ENCODE measurements around the gene VKORC1L1. TPM values are rescaled to one million over a fixed set of nuclear protein-coding genes. Genes with fewer than 3 reads are reported as not detected.

VKORC1L1 gene
- total and polyA plus RNA-seq, 4 donors: 9.8 to 14.6 (median 11.7) TPM

- Histone ChIP-seq H3K4me3 (ENCODE audit: low read depth in 1 of 3, low read length in 3 of 3) (no peak overlapping the region), H3K36me3 (ENCODE audit: control insufficient read depth in 4 of 4, insufficient read depth in 3 of 4, low read depth in 1 of 4, low read length in 3 of 4) (peaks cover 5 to 28% (median 9%) of the 10 kb centered on the region in 4 donors), H3K4me1 (ENCODE audit: control insufficient read depth in 4 of 4, insufficient read depth in 4 of 4, low read length in 3 of 4) (peaks cover 0 to 17% (median 10%) of the 10 kb centered on the region in 4 donors), H3K9ac (ENCODE audit: low read depth in 1 of 2, low read length in 2 of 2) (no peak overlapping the region), H3K9me3 (ENCODE audit: control insufficient read depth in 4 of 4, low read length in 3 of 4) (no peaks in the 10 kb centered on the region), H3K27me3 (ENCODE audit: control insufficient read depth in 4 of 4, insufficient read depth in 4 of 4, low read length in 3 of 4) (no peaks in the 10 kb centered on the region), H3K27ac (ENCODE audit: low read depth in 1 of 2, low read length in 2 of 2) (peak overlapping the region; percentile 74 to 82)
- TF ChIP-seq ZBTB33 (IDR thresholded peaks at IDR 0.05) (no peak), MAX (IDR thresholded peaks at IDR 0.05) (no peak), FOXA1 (IDR thresholded peaks at IDR 0.05) (no peak), NR2F2 (IDR thresholded peaks at IDR 0.05) (no peak), REST (IDR thresholded peaks at IDR 0.05) (no peak), HNF4G (IDR thresholded peaks at IDR 0.05) (no peak), FOXA2 (IDR thresholded peaks at IDR 0.05) (no peak)
- no peak for DNase-seq (ENCODE audit: low spot score)
- 96% methylated on average over 29 of the region's 29 CpGs for WGBS
Observed at GRCh38 chr7:65979583-65980477, 107.0 kb downstream of the VKORC1L1 start.

GRCh38 chr7:65980478-65981250 is 107.8 kb downstream of the VKORC1L1 start:
- H3K27me3 ChIP-seq (ENCODE audit: control insufficient read depth in 4 of 4, insufficient read depth in 4 of 4, low read length in 3 of 4): no peaks in the 10 kb centered on the region
- peaks cover 0 to 17% (median 9%) of the 10 kb centered on the region in 4 donors for H3K4me1 ChIP-seq (ENCODE audit: control insufficient read depth in 4 of 4, insufficient read depth in 4 of 4, low read length in 3 of 4)
- 22% methylated on average over 11 of the region's 11 CpGs for WGBS
- peak overlapping the region; percentile 74 to 82 for H3K27ac ChIP-seq (ENCODE audit: low read depth in 1 of 2, low read length in 2 of 2)
- H3K36me3 ChIP-seq (ENCODE audit: control insufficient read depth in 4 of 4, insufficient read depth in 3 of 4, low read depth in 1 of 4, low read length in 3 of 4): peaks cover 4 to 21% (median 7%) of the 10 kb centered on the region in 4 donors
- DNase-seq (ENCODE audit: low spot score): peak; percentile 45
- peak overlapping the region; percentile 78 to 94 (median 92) for H3K4me3 ChIP-seq (ENCODE audit: low read depth in 1 of 3, low read length in 3 of 3)
- no peaks in the 10 kb centered on the region for H3K9me3 ChIP-seq (ENCODE audit: control insufficient read depth in 4 of 4, low read length in 3 of 4)
- H3K9ac ChIP-seq (ENCODE audit: low read depth in 1 of 2, low read length in 2 of 2): peak overlapping the region; percentile 25 to 85
- TF ChIP-seq SP1 (IDR thresholded peaks at IDR 0.05) (peak; percentile 71), CTCF (IDR thresholded peaks at IDR 0.05; ENCODE audit: low read depth, low read length, missing input control) (no peak), RXRA (IDR thresholded peaks at IDR 0.05) (peak; percentile 83 to 92), REST (IDR thresholded peaks at IDR 0.05) (no peak), NR2F2 (IDR thresholded peaks at IDR 0.05) (peak; percentile 67), GABPA (IDR thresholded peaks at IDR 0.05 in 1 of 2, conservative IDR thresholded peaks at IDR 0.05 in 1 of 2) (peak; percentile 37 to 77), JUND (IDR thresholded peaks at IDR 0.05) (peak in 1 of 2 donors; percentile 42), EGR1 (IDR thresholded peaks at IDR 0.05; ENCODE audit: low read depth in 2 of 2) (peak in 1 of 2 donors; percentile 60), YY1 (IDR thresholded peaks at IDR 0.05) (peak; percentile 71)
